Measurements from ENCODE around the gene GALNT10. TPM values are rescaled to one million over a fixed set of nuclear protein-coding genes. Genes with fewer than 3 reads are reported as not detected.

The GALNT10 gene
- total and polyA plus RNA-seq, 2 of the 8 experiments (the other 6 are each of a cell fraction or from before 2014, with no cell fraction given) = 4.6 to 15.5 TPM

DNA sequence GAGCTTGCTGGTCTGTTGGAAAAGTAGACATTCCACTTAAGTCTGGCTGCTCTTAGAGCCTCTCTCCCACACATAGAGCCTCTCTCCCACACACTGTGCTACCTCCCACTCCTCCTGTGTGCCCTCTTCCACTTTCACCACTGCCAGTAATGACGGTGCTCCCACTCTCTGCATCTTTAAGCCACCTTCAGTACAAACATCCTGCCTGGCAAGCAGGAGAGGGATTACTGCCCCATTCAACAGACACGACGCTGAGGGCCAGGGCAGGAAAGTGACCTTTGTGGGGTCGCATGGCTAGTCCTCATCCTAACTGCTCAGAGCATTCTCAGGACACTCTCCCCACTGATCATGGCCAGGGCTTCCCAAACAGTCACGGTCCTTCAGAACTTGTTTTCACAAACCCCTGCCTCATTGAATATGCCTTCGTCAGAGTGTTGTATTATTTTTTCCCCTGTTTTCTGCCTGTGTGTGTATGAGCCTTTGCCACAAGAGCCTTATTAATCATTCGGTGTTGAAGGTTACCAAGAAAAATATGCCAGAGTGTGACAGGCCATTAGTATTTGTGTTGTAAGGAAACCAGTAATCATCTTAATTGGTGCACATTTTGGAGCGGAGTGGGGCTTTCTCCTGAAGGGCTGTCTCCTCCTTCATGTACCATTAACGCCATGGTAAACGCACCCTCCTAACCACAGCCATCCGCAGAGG lies 168.1 kb downstream of the GALNT10 start:
- no peak overlapping the region for H3K9ac ChIP-seq (replicated peaks in 1 of 4; ENCODE audit: extremely low read depth in 1 of 4, low read depth in 3 of 4, low read length in 3 of 4)
- no peak overlapping the region for H4K8ac ChIP-seq (ENCODE audit: extremely low read depth, insufficient read depth, low read length)
- no peak overlapping the region for H3K56ac ChIP-seq (replicated peaks; ENCODE audit: insufficient read length, low read depth, low read length)
- H3K9me3 ChIP-seq (ENCODE audit: insufficient read depth in 2 of 2, low read depth in 1 of 2, low read length in 1 of 2) = no peaks in the 10 kb centered on the region
- H2BK5ac ChIP-seq (ENCODE audit: low read depth, low read length) = no peak overlapping the region
- no peak overlapping the region for H3K14ac ChIP-seq (ENCODE audit: insufficient read length)
- H2AFZ ChIP-seq (ENCODE audit: low read length) = no peak overlapping the region
- no peak for FAIRE-seq
- no peaks in the 10 kb centered on the region for H3K23me2 ChIP-seq (ENCODE audit: low read depth, low read length)
- H4K20me1 ChIP-seq (replicated peaks in 1 of 2; ENCODE audit: control insufficient read depth in 1 of 2, insufficient read depth in 2 of 2, low read length in 2 of 2) = no peaks in the 10 kb centered on the region
- no peaks in the 10 kb centered on the region for H3K79me1 ChIP-seq (ENCODE audit: low read depth, low read length)
- no peaks in the 10 kb centered on the region for H3K79me2 ChIP-seq (ENCODE audit: control insufficient read depth in 1 of 2, insufficient read depth in 2 of 2, low read length in 2 of 2)
- 0 out of 7 replicates have a peak, but pooled peaks cover 0 to 5% (median 0%) of the 10 kb centered on the region in 4 experiments for H3K4me1 ChIP-seq (replicated peaks in 1 of 4; ENCODE audit: control insufficient read depth in 3 of 4, insufficient read depth in 4 of 4, low read length in 3 of 4)
- WGBS, 2 experiments (ENCODE audit: extremely low coverage in 1 of 2, insufficient coverage in 1 of 2, insufficient read length in 1 of 2, insufficient replicate concordance in 2 of 2, low coverage in 1 of 2, low lambda C conversion rate in 2 of 2, missing lambda C conversion rate in 1 of 2) = 90% methylated on average over 11 of the region's 11 CpGs; no CpG with 5 or more reads in 1 of the 2 experiments
- H4K5ac ChIP-seq (ENCODE audit: insufficient read length, low read depth, low read length) = no peak overlapping the region
- H2BK12ac ChIP-seq (ENCODE audit: low read depth, low read length) = no peak overlapping the region
- ChIA-PET CTCF (ENCODE audit: partially characterized antibody) (interaction anchor here (1.0 kb wide), 1 partner anchor 20 kb away, joined by 3 read pairs; no protein-coding TSS in a partner anchor), POLR2A (ENCODE audit: partially characterized antibody) (interaction anchor here (0.6 kb wide), 1 partner anchor 312 kb away, joined by 3 read pairs; no protein-coding TSS in a partner anchor)
- H3K36me3 ChIP-seq (ENCODE audit: control insufficient read depth in 2 of 4, insufficient read depth in 4 of 4, low read length in 3 of 4) = no peaks in the 10 kb centered on the region
- H3K27ac ChIP-seq (ENCODE audit: low read depth, low read length) = no peak overlapping the region
- H4K91ac ChIP-seq (replicated peaks; ENCODE audit: insufficient read length, low read length) = no peak overlapping the region
- H3K4me2 ChIP-seq (ENCODE audit: insufficient read depth in 1 of 2, low read depth in 2 of 2, low read length in 2 of 2) = no peak overlapping the region
- no peak overlapping the region for H2BK120ac ChIP-seq (replicated peaks; ENCODE audit: low read depth, low read length)
- no peak overlapping the region for H3K4me3 ChIP-seq (ENCODE audit: extremely low read depth in 1 of 4, insufficient read depth in 2 of 4, low read depth in 3 of 4, low read length in 4 of 4)
- no peak overlapping the region for H2BK15ac ChIP-seq (ENCODE audit: low read length)
- H3K18ac ChIP-seq (ENCODE audit: extremely low read depth, low read length) = no peak overlapping the region
- TF ChIP-seq SP4 (IDR thresholded peaks at IDR 0.05; ENCODE audit: low read length) = no peak
- no peak for TF ChIP-seq POU5F1 (IDR thresholded peaks at IDR 0.05; ENCODE audit: low read depth, low read length)
- TF ChIP-seq GABPA (IDR thresholded peaks at IDR 0.05; ENCODE audit: borderline replicate concordance, insufficient read depth, low read length) = no peak
- TF ChIP-seq, protein P1, sequence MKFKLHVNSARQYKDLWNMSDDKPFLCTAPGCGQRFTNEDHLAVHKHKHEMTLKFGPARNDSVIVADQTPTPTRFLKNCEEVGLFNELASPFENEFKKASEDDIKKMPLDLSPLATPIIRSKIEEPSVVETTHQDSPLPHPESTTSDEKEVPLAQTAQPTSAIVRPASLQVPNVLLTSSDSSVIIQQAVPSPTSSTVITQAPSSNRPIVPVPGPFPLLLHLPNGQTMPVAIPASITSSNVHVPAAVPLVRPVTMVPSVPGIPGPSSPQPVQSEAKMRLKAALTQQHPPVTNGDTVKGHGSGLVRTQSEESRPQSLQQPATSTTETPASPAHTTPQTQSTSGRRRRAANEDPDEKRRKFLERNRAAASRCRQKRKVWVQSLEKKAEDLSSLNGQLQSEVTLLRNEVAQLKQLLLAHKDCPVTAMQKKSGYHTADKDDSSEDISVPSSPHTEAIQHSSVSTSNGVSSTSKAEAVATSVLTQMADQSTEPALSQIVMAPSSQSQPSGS (IDR thresholded peaks at IDR 0.05; ENCODE audit: low read length) = no peak
- TF ChIP-seq SP2 (IDR thresholded peaks at IDR 0.05; ENCODE audit: low read length) = no peak
- no peak overlapping the region for H3K23ac ChIP-seq (ENCODE audit: insufficient read length)
- H3K4ac ChIP-seq (replicated peaks; ENCODE audit: insufficient read length, low read depth, low read length) = no peak overlapping the region
- H3K27me3 ChIP-seq (replicated peaks in 1 of 4; ENCODE audit: control insufficient read depth in 3 of 4, extremely low read depth in 1 of 4, insufficient read depth in 3 of 4, low read length in 3 of 4) = no peaks in the 10 kb centered on the region
- no peak for DNase-seq (ENCODE audit: low read depth in 1 of 2, low spot score in 2 of 2)
- no peak overlapping the region for H2AK5ac ChIP-seq (ENCODE audit: low read depth, low read length)
- H2BK20ac ChIP-seq (ENCODE audit: low read length) = no peak overlapping the region
